HG02571 (cell line): Measurements from ENCODE around the gene TRDN.
"Not testable (repeated sequence)": the region's sequence is repeated elsewhere in the genome, so short reads cannot be mapped to it uniquely, and the experiment has no call there.

Source experiments
- ATAC-seq: cut with Tn5 transposase; IDR thresholded peaks from one replicate; pipeline ENCODE4 v1.9.1; 2021; ENCODE audit warnings: mild to moderate bottlenecking, moderate library complexity; ENCODE audit not compliant: unreplicated experiment

Gene TRDN

GRCh38 chr6:123635144-123635543, 1.6 kb downstream of the TRDN start:
- no peak for ATAC-seq

- no peak for ATAC-seq
Measured at GRCh38 chr6:123632641-123633040, 4.1 kb downstream of the TRDN start.

DNA sequence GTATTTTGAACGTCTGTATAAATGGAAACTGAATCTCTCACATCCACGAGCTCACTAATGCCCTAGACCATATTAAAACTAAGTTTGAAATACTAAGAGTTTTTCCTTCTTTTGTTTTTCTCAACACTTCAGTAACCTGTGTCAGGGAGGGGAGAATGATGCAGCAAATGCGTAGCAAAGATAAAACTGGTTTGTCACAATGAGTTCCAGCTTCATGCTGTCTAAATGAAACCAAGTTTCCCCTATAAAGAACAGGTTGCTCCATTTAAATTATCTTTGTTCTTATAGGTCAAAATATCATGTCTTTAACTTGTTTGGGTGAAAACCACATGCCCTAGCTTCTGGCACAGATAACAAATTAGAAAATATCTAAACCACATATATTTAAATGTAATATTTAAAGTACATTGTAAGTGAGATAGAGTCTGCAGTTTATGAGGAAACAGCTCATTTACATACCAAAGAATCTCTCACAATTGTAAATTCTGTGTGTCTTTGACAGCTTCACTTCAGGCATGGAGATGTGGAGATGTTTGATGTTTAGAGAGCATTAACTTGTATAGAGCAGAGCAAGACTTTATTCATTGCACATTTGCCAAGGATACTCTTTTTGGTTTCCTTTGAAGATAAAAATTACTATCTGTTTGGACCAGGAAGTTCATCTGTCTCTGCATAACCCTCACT, 7.3 kb downstream of the TRDN start:
- no peak for ATAC-seq

GRCh38 chr6:123625696-123626095, 11.1 kb downstream of the TRDN start:
- no peak for ATAC-seq

- no peak for ATAC-seq
Measured at GRCh38 chr6:123622780-123623179, 14.0 kb downstream of the TRDN start.

- no peak for ATAC-seq
Measured at GRCh38 chr6:123619156-123619555, 17.6 kb downstream of the TRDN start.

GRCh38 chr6:123616942-123617341, 19.8 kb downstream of the TRDN start:
- no peak for ATAC-seq

DNA sequence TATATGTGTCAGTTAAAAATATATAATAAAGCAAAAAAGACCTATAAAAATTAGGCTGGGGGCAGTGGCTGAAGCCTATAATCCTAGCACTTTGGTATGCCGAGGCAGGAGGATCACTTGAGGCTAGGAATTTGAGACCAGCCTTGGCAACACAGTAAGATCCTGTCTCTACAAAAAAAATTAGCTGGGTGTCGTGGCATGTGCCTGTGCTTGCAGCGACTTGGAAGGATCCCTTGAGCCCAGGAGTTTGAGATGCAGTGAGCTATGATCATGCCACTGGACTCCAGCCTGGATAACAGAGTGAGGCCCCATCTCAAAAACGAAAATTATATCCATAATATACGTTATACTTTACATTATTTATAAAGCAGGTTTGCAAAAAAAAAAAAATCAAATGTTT, 20.7 kb downstream of the TRDN start:
- ATAC-seq: no peak

DNA sequence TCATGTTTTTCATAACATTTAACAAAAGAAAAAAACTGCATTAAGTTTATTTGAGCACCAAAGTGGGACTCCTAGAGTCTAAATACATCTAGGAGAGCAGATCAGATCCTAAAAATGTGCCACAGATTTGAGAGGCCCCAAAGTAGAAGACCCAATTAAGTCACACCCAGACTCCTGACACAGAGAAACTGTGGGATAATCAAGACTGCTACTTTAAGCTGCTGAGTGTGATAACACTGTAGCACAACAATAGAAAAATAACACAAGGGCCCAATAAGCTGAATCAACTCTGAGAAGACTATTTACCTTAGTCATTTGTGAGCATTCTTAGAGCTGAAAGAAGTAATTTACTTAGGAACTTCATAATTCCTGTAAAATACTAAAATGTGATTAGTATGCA, 26.0 kb downstream of the TRDN start:
- ATAC-seq: no peak

DNA sequence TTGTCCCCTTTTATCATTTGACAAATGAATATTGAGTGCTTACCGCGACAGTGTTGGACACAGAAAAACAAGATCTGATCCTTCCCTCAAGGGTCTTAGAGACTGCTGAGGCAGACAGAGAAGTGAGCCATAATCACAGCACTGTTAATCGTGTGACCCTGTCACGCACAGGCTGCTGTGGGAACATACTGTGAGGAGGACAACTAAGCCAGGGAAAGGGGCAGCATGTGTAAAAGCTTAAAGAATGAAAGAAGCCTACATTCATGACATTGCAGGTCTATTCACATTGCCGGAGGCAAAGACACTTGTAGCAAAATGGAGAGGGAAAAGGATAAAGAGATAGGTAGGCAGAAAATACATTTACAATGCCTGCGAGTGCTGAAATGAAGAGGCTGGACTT, 32.7 kb downstream of the TRDN start:
- ATAC-seq: no peak

DNA sequence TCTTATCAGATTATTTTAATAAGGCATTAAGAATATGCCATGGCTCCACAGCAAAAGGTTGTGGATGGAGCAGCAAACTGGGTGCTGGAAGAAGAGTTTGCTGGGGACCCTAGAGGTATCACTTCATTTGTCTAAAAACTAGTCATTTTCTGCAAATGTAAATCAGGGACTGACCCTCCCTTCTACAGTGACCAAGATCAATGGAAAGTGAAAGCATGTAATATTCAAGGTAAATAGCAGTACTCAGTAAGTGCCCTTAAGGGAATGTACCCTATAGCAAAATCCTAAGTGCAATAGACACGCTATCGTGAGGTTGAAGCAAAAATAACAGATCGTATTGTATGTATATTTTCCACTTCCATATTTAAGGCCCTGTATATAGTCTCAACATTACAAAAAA, 38.7 kb downstream of the TRDN start:
- peak; percentile 90 for ATAC-seq

- ATAC-seq: no peak
Measured at GRCh38 chr6:123594776-123595175, 42.0 kb downstream of the TRDN start.

DNA sequence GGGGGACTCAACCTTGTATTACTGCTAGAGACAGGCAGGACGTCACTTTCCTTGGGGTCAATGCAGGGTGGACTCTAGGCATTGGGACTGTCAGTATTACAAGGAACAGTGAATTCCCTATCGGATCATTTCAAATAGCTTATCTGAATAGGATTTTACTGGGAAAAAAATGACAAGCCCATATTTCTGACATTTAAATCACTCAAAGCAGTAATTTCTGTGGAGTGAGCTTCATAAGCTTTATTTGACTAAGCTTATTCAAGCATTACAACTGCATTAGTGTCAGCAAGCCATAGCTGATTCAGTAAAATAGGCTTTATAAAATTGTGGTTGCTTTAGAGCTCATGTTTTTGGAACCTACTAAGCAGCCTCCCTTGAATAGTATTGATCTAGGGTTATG, 44.3 kb downstream of the TRDN start:
- no peak for ATAC-seq

GRCh38 chr6:123589973-123590372, 46.8 kb downstream of the TRDN start:
- no peak for ATAC-seq

GRCh38 chr6:123589317-123589716, 47.4 kb downstream of the TRDN start:
- no peak for ATAC-seq

DNA sequence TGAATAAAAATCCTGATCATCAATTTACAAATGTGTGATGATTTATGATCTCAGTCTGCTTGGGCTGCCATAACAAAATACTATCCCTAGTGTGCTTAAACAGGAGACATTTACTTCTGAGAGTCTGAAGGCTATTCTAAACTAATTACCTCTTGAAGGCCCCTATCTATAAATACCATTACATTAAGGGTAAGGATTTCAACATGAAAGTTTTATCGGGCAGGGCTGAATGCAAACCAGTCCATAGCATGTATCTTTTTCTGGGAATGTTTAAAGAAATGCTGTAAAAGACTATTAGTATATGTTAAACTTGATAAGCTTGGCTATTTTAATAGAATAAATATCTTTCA, 48.2 kb downstream of the TRDN start:
- no peak for ATAC-seq

GRCh38 chr6:123587838-123588545, 48.8 kb downstream of the TRDN start:
- ATAC-seq: no peak

DNA sequence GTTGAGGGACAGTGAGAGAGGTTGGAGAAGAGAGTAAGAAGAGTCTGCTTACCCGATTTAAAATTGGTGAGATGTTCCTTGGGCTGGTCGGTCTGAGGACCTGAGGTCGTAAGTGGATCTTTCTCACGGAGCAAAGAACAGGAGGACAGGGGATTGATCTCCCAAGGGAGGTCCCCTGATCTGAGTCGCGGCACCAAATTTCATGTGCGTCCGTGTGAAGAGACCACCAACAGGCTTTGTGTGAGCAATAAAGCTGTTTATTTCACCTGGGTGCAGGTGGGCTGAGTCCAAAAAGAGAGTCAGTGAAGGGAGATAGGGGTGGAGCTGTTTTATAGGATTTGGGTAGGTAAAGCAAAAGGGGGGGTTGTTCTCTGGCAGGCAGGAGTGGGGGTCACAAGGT, 49.3 kb downstream of the TRDN start:
- ATAC-seq: not testable (repeated sequence)

GRCh38 chr6:123580331-123580730, 56.4 kb downstream of the TRDN start:
- no peak for ATAC-seq

DNA sequence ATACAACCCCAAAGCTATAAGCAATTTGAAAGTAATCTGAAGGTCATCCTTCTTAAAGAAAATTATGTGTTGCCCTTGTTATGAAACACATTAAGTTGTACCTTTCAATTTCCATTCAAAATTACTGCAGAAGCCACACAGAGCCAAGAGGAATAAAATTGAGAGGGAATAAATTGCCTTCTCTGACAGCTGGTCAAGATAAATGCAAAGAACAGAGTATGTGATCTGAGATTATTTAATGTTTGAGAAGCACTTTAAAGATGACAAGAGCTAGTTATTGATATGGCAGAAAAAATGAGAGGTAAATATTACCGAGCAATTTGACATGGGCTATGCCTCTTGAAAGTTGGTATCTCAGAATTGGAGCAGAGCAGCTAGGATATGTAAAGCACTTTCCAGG, 61.6 kb downstream of the TRDN start:
- no peak for ATAC-seq

GRCh38 chr6:123570813-123571684, 65.7 kb downstream of the TRDN start:
- no peak for ATAC-seq

DNA sequence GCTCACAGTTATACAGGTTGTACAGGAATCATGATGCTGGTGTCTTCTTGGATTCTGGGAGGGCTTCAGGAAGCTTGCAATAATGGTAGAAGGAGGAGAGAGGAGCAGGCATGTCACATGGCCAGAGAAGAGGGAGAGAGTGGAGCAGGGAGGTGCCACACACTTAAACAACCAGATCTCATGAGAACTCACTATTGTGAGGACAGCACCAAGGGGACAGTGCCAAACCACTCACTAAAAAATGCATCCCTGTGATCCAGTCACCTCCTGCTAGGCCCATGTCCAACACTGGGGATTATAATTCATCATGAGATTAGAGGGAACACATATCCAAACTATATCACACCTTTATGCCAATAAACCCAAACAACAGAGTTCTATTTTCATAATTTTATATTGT, 67.2 kb downstream of the TRDN start:
- no peak for ATAC-seq
